Esophagus squamous epithelium (tissue), 5 donors: ENCODE data around the gene ZBTB21. TPM values are rescaled to one million over a fixed set of nuclear protein-coding genes. Genes with fewer than 3 reads are reported as not detected.

Experiments used
- DNase-seq: peaks from one replicate; lab custom pipeline; 2025; lab: John Stamatoyannopoulos, UW
- H3K27ac ChIP-seq, 4 donors: fragments of 200-600 bp; sonication (generic); one replicate each; pipeline ENCODE4 v1.5.1; 2016 to 2019; ENCODE audit warnings: mild to moderate bottlenecking in 1 of 4
- H3K27me3 ChIP-seq, 4 donors: fragments of 200-600 bp; sonication (generic); 1 replicate in 3 of 4; 2 replicates in 1 of 4; pipeline versions ENCODE4 v1.5.1 to v1.6.0; 2017 to 2021; ENCODE audit warnings: antibody characterized with exemption in 1 of 4
- H3K36me3 ChIP-seq, 3 donors: fragments of 200-600 bp; sonication (generic); one replicate each; pipeline ENCODE4 v1.5.1; 2016 to 2019
- H3K4me1 ChIP-seq, 3 donors: fragments of 200-600 bp; sonication (generic); one replicate each; pipeline ENCODE4 v1.5.1; 2017 to 2019
- H3K4me3 ChIP-seq, 4 donors: fragments of 200-600 bp; sonication (generic); 1 replicate in 3 of 4; 2 replicates in 1 of 4; pipeline ENCODE4 v1.5.1; 2016 to 2019; ENCODE audit warnings: mild to moderate bottlenecking in 2 of 4, moderate library complexity in 1 of 4
- H3K9me3 ChIP-seq, 3 donors: fragments of 200-600 bp; sonication (generic); one replicate each; pipeline ENCODE4 v1.5.1; 2016 to 2019
- POLR2A ChIP-seq, 4 donors: fragments of 450-650 bp; IDR thresholded peaks; one replicate each; pipeline ENCODE4 v1.6.1; 2017; ENCODE audit warnings: antibody characterized with exemption in 4 of 4, mild to moderate bottlenecking in 4 of 4, moderate library complexity in 3 of 4
- WGBS, 2 donors: methylation state at CpG; one replicate each; pipeline ENCODE4 v1.1.5; 2018; 5-methylcytosine and 5-hydroxymethylcytosine counted together
- intact Hi-C: fragments of 100-400 bp; cut with DNase I; formaldehyde crosslinking; loops from one replicate; pipeline ENCODE4 v1.15.0; 2022
- total RNA-seq, 4 donors: library from RNA; depleted of rRNA; stranded (reverse); fragments of >200 nt; gene quantifications; one replicate each; pipeline ENCODE4 v1.1.0, GENCODE V29; 2016
- TF ChIP-seq, protein P1 (sequence below), 6 experiments: fragments of 450-650 bp in 4 of 6; fragments of 200-600 bp in 2 of 6; sonication (generic) in 2 of 6; IDR thresholded peaks; one replicate each; pipeline ENCODE4 v1.5.1; 2016 to 2019; ENCODE audit warnings: antibody characterized with exemption in 6 of 6, mild to moderate bottlenecking in 4 of 6, moderate library complexity in 4 of 6
- donor health status: DM: yes; HTN: yes; CAD: no.

ZBTB21 gene
- total RNA-seq, 4 donors from 2014 or later: 5.9 to 10.3 (median 7.8) TPM

DNA sequence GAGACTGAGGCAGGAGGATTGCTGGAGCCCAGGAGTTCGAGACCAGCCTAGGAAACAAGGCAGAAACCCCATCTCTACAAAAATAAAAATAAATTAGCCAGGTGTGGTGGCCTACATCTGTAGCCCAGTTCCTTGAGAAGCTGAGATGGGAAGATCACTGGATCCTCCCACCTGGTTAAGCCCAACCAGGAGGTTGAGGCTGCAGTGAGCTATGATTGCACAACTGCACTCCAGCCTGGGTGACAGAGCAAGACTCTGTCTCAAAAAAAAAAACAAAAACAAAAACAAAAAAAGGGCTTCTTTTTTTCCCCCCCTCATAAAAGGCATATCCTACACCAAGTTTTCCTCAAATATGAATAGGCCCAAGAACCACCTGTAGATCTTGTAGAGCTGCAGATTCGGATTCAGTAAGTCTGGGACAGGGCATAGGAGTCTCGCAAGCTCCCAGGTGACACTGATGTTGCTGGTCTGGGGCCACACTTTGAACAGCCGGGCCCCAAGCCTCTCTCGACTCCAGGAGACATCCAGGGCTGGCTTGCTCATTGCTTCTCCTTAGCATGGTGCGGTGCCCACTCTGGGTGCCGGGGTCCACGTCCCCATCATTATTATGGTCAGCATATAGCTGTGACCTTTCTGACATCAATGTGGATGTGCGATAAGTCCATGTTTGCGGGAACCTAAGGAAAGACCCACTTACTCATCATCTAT is 38.9 kb upstream of the ZBTB21 start:
- no peaks in the 10 kb centered on the region for H3K27me3 ChIP-seq
- peak overlapping the region in 1 of 4 donors; percentile 14 for H3K27ac ChIP-seq
- TF ChIP-seq, protein P1, sequence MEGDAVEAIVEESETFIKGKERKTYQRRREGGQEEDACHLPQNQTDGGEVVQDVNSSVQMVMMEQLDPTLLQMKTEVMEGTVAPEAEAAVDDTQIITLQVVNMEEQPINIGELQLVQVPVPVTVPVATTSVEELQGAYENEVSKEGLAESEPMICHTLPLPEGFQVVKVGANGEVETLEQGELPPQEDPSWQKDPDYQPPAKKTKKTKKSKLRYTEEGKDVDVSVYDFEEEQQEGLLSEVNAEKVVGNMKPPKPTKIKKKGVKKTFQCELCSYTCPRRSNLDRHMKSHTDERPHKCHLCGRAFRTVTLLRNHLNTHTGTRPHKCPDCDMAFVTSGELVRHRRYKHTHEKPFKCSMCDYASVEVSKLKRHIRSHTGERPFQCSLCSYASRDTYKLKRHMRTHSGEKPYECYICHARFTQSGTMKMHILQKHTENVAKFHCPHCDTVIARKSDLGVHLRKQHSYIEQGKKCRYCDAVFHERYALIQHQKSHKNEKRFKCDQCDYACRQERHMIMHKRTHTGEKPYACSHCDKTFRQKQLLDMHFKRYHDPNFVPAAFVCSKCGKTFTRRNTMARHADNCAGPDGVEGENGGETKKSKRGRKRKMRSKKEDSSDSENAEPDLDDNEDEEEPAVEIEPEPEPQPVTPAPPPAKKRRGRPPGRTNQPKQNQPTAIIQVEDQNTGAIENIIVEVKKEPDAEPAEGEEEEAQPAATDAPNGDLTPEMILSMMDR (IDR thresholded peaks at IDR 0.05): no peak
- TF ChIP-seq POLR2A (IDR thresholded peaks at IDR 0.05): no peak

DNA sequence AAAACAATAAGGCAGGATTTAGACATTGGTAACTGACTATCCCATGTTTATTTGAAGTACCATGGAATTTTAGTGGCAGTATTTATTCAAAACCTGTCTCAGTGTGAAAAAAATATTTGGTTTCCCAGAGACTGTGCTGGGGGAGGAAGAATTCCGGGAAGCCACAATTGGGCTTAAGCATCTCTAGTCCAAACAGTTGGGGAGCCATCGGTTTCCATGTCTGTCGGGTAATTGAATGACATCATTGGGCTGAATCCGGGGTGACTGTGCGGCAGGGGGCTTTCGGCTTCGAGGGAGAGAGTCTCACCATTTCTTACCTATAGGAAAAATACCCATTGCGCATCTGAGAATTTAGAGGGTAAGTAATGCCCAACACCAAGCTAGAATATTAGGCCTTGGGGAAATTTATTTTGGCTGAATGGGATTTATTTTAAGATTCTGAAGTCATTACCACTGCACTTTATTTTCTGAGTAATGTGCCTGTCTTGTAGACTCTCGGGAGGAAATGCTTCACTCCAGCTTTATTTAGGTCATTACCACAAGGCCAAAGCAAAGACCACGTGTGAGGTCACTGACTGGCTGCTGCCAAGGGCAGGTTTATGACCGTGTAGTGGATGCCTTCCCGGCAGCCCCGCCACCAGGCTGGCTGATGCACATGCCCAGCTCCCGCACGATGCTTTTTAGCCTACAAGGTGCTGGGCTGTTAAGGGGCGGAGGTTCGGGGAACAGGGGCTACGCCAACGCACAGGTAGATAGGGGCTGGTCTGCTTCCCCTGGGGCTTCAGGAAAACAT is 37.9 kb upstream of the ZBTB21 start:
- intact Hi-C loops: no loop called here
- Histone ChIP-seq H3K4me1 (peaks cover 0 to 21% (median 5%) of the 10 kb centered on the region in 3 donors), H3K9me3 (no peaks in the 10 kb centered on the region), H3K27ac (peak overlapping the region in 1 of 4 donors; percentile 14), H3K4me3 (no peak overlapping the region), H3K27me3 (no peaks in the 10 kb centered on the region), H3K36me3 (no peaks in the 10 kb centered on the region)
- WGBS, 2 donors: 75 to 79% methylated on average over 18 to 19 of the region's 19 CpGs
- TF ChIP-seq, protein P1 (IDR thresholded peaks at IDR 0.05): no peak
- no peak for TF ChIP-seq POLR2A (IDR thresholded peaks at IDR 0.05)
- no peak for DNase-seq

More for the DNA sequence above, 38.9 kb upstream of the ZBTB21 start:
- 89 to 96% methylated on average over 10 of the region's 10 CpGs for WGBS, 2 donors
- intact Hi-C loops: no loop called here
- Histone ChIP-seq H3K4me1 (peaks cover 0 to 18% (median 5%) of the 10 kb centered on the region in 3 donors), H3K4me3 (no peak overlapping the region), H3K36me3 (no peaks in the 10 kb centered on the region), H3K9me3 (no peaks in the 10 kb centered on the region)
- DNase-seq: no peak

DNA sequence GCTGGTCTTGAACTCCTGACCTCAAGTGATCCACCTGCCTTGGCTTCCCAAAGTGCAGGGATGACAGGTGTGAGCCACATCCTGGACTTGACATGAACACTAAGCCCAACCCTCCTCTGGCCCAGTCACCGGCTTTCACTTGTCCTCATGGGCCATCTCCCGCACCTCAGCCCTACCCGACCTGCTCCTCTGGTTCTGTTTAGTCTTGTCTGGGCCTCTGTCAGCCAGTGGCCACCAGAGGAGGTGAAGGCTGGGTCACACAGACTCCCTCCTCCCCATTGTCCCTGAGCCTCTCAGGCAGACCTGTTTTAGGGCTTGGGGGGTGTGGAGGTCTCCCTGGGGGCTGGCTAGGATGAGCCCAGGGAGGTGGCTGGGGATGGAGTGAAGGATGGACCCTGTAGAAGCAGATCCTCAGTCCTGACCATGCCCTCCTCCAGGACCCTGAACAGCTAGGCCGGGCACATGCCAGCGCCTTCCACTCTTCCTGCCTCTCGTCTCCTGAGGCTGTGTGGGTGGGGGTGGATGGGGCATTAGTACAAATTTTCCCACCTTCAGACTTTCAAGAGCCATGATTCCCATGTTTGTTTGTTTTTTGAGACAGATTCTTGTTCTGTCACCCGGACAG is 34.8 kb upstream of the ZBTB21 start:
- no peaks in the 10 kb centered on the region for H3K36me3 ChIP-seq
- no peak for TF ChIP-seq POLR2A (IDR thresholded peaks at IDR 0.05)
- TF ChIP-seq, protein P1 (IDR thresholded peaks at IDR 0.05): no peak
- H3K4me1 ChIP-seq: peaks cover under 1 to 37% (median 6%) of the 10 kb centered on the region in 3 donors
- no peak overlapping the region for H3K4me3 ChIP-seq
- DNase-seq: no peak
- peak overlapping the region in 1 of 4 donors; percentile 29 for H3K27ac ChIP-seq
- 58 to 67% methylated on average over 7 of the region's 7 CpGs for WGBS, 2 donors
- intact Hi-C loops: no loop called here
- no peaks in the 10 kb centered on the region for H3K27me3 ChIP-seq
- H3K9me3 ChIP-seq: no peaks in the 10 kb centered on the region

DNA sequence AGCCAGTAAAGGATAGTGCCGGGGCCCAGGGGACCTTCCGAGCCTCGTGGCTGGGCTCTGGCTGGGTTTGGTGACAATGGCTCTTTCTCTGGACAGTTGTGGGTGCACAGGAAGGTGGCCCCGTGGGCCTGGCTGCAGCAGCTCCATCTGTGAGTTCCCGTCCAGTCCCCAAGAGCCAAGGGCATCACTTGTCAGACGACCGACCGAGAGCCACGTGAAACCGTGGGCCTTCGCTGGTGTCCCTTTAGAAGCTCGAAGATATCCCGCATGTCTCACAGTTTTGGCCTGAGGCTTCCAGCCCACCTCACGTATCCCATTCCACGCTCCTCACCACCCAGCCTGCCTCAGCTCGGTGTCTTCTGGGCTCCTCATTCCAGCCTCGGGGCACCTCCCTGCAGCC is 33.8 kb upstream of the ZBTB21 start:
- Histone ChIP-seq H3K36me3 (no peaks in the 10 kb centered on the region), H3K9me3 (no peaks in the 10 kb centered on the region), H3K4me1 (peaks cover 11 to 47% (median 16%) of the 10 kb centered on the region in 3 donors), H3K27me3 (no peaks in the 10 kb centered on the region), H3K4me3 (no peak overlapping the region), H3K27ac (no peak overlapping the region)
- TF ChIP-seq POLR2A (IDR thresholded peaks at IDR 0.05): no peak
- TF ChIP-seq, protein P1 (IDR thresholded peaks at IDR 0.05): no peak
- DNase-seq: no peak
- 87 to 94% methylated on average over 7 to 16 of the region's 17 CpGs for WGBS, 2 donors
- intact Hi-C loops: no loop called here
